OCI-LY1 (cell line): Measurements from ENCODE around the gene MAP3K14.

Source experiments
- H2AFZ ChIP-seq: fragments of 200-600 bp; sonication (generic), shearing (Covaris generic); 2 replicates; pipeline ENCODE4 v1.6.0; 2014; ENCODE audit warnings: antibody characterized with exemption, mild to moderate bottlenecking, low read length
- H3F3A ChIP-seq: fragments of 200-600 bp; sonication (generic), shearing (Covaris generic); 2 replicates; pipeline ENCODE4 v1.6.0; 2014; ENCODE audit warnings: mild to moderate bottlenecking, antibody characterized with exemption, low read length, moderate library complexity; ENCODE audit not compliant: insufficient read depth
- H3K27ac ChIP-seq: fragments of 200-600 bp; sonication (generic); 2 replicates; pipeline ENCODE4 v1.5.1; 2014; ENCODE audit warnings: low read length, mixed run types, mild to moderate bottlenecking, low read depth; ENCODE audit not compliant: poor library complexity, severe bottlenecking
- H3K27me3 ChIP-seq: fragments of 200-600 bp; sonication (generic); 2 replicates; pipeline ENCODE4 v1.6.0; 2014; ENCODE audit warnings: antibody characterized with exemption, mild to moderate bottlenecking, low read length, moderate library complexity; ENCODE audit not compliant: insufficient read depth
- H3K36me3 ChIP-seq: fragments of 200-600 bp; sonication (generic); 2 replicates; pipeline ENCODE4 v1.6.1; 2014; ENCODE audit warnings: mild to moderate bottlenecking, antibody characterized with exemption, low read length, moderate library complexity, mixed read lengths; ENCODE audit not compliant: insufficient read depth
- H3K4me1 ChIP-seq: fragments of 200-600 bp; sonication (generic); 2 replicates; pipeline ENCODE4 v1.5.1; 2014; ENCODE audit warnings: mild to moderate bottlenecking, low read length, moderate library complexity; ENCODE audit not compliant: insufficient read depth, severe bottlenecking
- H3K4me2 ChIP-seq: fragments of 200-600 bp; sonication (generic), shearing (Covaris generic); 2 replicates; pipeline ENCODE4 v1.6.1; 2014; ENCODE audit warnings: low read length
- H3K4me3 ChIP-seq: fragments of 200-600 bp; sonication (generic); 2 replicates; pipeline ENCODE4 v1.5.1; 2014; ENCODE audit warnings: low read length, low read depth, mild to moderate bottlenecking, mixed read lengths; ENCODE audit not compliant: poor library complexity, severe bottlenecking
- H3K79me2 ChIP-seq: fragments of 200-600 bp; shearing (Covaris generic); 2 replicates; pipeline ENCODE4 v1.6.1; 2016; ENCODE audit warnings: mixed run types, low read length, mixed read lengths; ENCODE audit not compliant: insufficient read depth
- H3K9ac ChIP-seq: fragments of 200-600 bp; sonication (generic), shearing (Covaris generic); 2 replicates; pipeline ENCODE4 v1.6.1; 2014; ENCODE audit warnings: mild to moderate bottlenecking, low read length, mixed read lengths
- H3K9me2 ChIP-seq: fragments of 200-600 bp; sonication (generic), shearing (Covaris generic); 2 replicates; pipeline ENCODE4 v1.6.1; 2014; ENCODE audit warnings: low read depth, mild to moderate bottlenecking, low read length, mixed read lengths
- H3K9me3 ChIP-seq: fragments of 200-600 bp; shearing (Covaris generic); 2 replicates; pipeline ENCODE4 v1.6.1; 2014; ENCODE audit warnings: low read length, mixed read lengths
- H4K20me1 ChIP-seq: fragments of 200-600 bp; sonication (generic), shearing (Covaris generic); 2 replicates; pipeline ENCODE4 v1.6.0; 2016; ENCODE audit warnings: mild to moderate bottlenecking, low read length; ENCODE audit not compliant: insufficient read depth
- CTCF ChIP-seq: fragments of 200-600 bp; sonication (generic), shearing (Covaris generic); IDR thresholded peaks from 2 replicates; pipeline ENCODE4 v1.5.1; 2017; ENCODE audit warnings: mild to moderate bottlenecking, antibody characterized with exemption, low read length, moderate library complexity, mixed read lengths
- EZH2 ChIP-seq: fragments of 200-600 bp; sonication (generic), shearing (Covaris generic); IDR thresholded peaks from 2 replicates; pipeline ENCODE4 v1.8.0; 2017; ENCODE audit warnings: borderline replicate concordance, mixed run types, mild to moderate bottlenecking, antibody characterized with exemption, low read length, moderate library complexity, mixed read lengths

The MAP3K14 gene

DNA sequence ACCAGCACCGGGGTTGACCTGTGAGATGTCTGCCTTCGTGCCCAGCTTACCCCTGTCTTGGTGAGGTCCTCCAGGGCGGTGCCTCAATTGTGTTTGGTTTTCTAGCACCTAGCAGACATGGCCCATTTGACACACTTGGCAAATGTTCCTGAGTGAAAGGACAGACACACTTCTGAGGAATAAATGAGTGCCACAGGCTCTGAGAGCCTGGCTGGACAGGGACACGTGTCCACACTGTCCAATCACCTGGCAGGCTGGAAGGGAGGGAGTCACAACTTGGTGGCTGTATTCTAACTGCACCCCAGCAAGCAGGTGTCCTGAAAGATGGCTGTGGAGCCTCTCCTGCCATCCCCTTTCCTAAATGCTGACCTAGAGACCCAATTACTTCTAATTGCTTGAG lies 7.4 kb downstream of the MAP3K14 start:
- no peak overlapping the region for H3K4me3 ChIP-seq
- no peaks in the 10 kb centered on the region for H4K20me1 ChIP-seq
- no peak overlapping the region for H3K9ac ChIP-seq
- no peaks in the 10 kb centered on the region for H3K27me3 ChIP-seq
- no peak overlapping the region for H3K4me2 ChIP-seq
- H3K4me1 ChIP-seq, result peaks cover 55% of the 10 kb centered on the region
- no peak overlapping the region for H2AFZ ChIP-seq
- TF ChIP-seq EZH2 (no peak), CTCF (no peak)
- H3F3A ChIP-seq, result no peaks in the 10 kb centered on the region
- no peaks in the 10 kb centered on the region for H3K9me3 ChIP-seq
- peaks cover 10% of the 10 kb centered on the region; the same call in 1 of the 2 replicates for H3K36me3 ChIP-seq
- H3K27ac ChIP-seq, result no peak overlapping the region
- peaks cover 9% of the 10 kb centered on the region for H3K79me2 ChIP-seq
- H3K9me2 ChIP-seq, result no peaks in the 10 kb centered on the region

GRCh38 chr17:45308840-45309239 lies 8.0 kb downstream of the MAP3K14 start:
- peaks cover 10% of the 10 kb centered on the region; the same call in 1 of the 2 replicates for H3K36me3 ChIP-seq
- H3K9me3 ChIP-seq, result no peaks in the 10 kb centered on the region
- no peaks in the 10 kb centered on the region for H4K20me1 ChIP-seq
- H2AFZ ChIP-seq, result no peak overlapping the region
- no peak overlapping the region for H3K4me3 ChIP-seq
- TF ChIP-seq CTCF (no peak), EZH2 (no peak)
- H3K4me2 ChIP-seq, result no peak overlapping the region
- H3F3A ChIP-seq, result no peaks in the 10 kb centered on the region
- H3K27ac ChIP-seq, result no peak overlapping the region
- no peaks in the 10 kb centered on the region for H3K9me2 ChIP-seq
- no peaks in the 10 kb centered on the region for H3K27me3 ChIP-seq
- peaks cover 49% of the 10 kb centered on the region for H3K4me1 ChIP-seq
- H3K9ac ChIP-seq, result no peak overlapping the region
- H3K79me2 ChIP-seq, result peaks cover 5% of the 10 kb centered on the region

GRCh38 chr17:45308016-45308365 lies 8.8 kb downstream of the MAP3K14 start:
- H3F3A ChIP-seq, result no peaks in the 10 kb centered on the region
- no peak overlapping the region for H3K9ac ChIP-seq
- H3K9me2 ChIP-seq, result no peaks in the 10 kb centered on the region
- H3K4me1 ChIP-seq, result peaks cover 47% of the 10 kb centered on the region
- H3K27ac ChIP-seq, result peak overlapping the region; percentile 41
- H3K9me3 ChIP-seq, result no peaks in the 10 kb centered on the region
- no peaks in the 10 kb centered on the region for H3K27me3 ChIP-seq
- no peak overlapping the region for H2AFZ ChIP-seq
- no peaks in the 10 kb centered on the region for H4K20me1 ChIP-seq
- peaks cover 10% of the 10 kb centered on the region; the same call in 1 of the 2 replicates for H3K36me3 ChIP-seq
- H3K4me3 ChIP-seq, result no peak overlapping the region
- no peaks in the 10 kb centered on the region for H3K79me2 ChIP-seq
- TF ChIP-seq EZH2 (no peak), CTCF (no peak)
- H3K4me2 ChIP-seq, result peak overlapping the region; percentile 14; the same call in 1 of the 2 replicates
